AG04450 (cell line): ENCODE measurements around the gene ACOX2. TPM values are rescaled to one million over a fixed set of nuclear protein-coding genes. Genes with fewer than 3 reads are reported as not detected.

ENCODE experiments used
- CTCF ChIA-PET: fragments of 300-600, 350-600 bp; formaldehyde crosslinking; extraction: SDS; loops from one replicate; lab custom pipeline; 2022; ENCODE audit warnings: antibody characterized with exemption, inconsistent platforms; lab: Charles Lee
- POLR2A ChIA-PET: fragments of 350-600 bp; formaldehyde crosslinking; extraction: SDS; loops from one replicate; lab custom pipeline; 2021; ENCODE audit warnings: antibody characterized with exemption, inconsistent platforms; lab: Yijun Ruan, JAX
- DNase-seq: peaks from one replicate; pipeline ENCODE4 v3.0.0-alpha.2; 2011; ENCODE audit warnings: low read depth, low spot score
- H3K27ac ChIP-seq: one replicate; pipeline ENCODE4 v1.5.1; 2012; ENCODE audit warnings: low read depth, low read length, control low read depth
- H3K27me3 ChIP-seq: one replicate; pipeline ENCODE4 v1.6.0; 2012; ENCODE audit warnings: low read length; ENCODE audit not compliant: control insufficient read depth, insufficient read depth
- H3K4me3 ChIP-seq: 2 replicates; pipeline ENCODE4 v1.5.1; 2011; ENCODE audit warnings: mild to moderate bottlenecking, low read depth, low read length, control low read depth
- H3K9me3 ChIP-seq: 2 replicates; pipeline ENCODE4 v1.5.1; 2012; ENCODE audit warnings: low read length; ENCODE audit not compliant: control insufficient read depth, insufficient read depth
- polyA minus RNA-seq: library from RNA; depleted of rRNA, polyadenylated mRNA; stranded (reverse); fragments of >200 nt; gene quantifications from 2 replicates; pipeline ENCODE4 v1.2.3, GENCODE V29; 2011; rRNA and poly(A)+ RNA removed
- polyA plus RNA-seq: library from polyadenylated mRNA; depleted of rRNA; stranded (reverse); fragments of >200 nt; gene quantifications from 2 replicates; pipeline ENCODE4 v1.2.3, GENCODE V29; 2011; rRNA removed
- TF ChIP-seq, protein P1 (sequence below): IDR thresholded peaks from 2 replicates; pipeline ENCODE4 v1.5.1; 2011; ENCODE audit warnings: low read depth, low read length, control low read depth, inconsistent platforms

Gene ACOX2
- 27.8 and 30.8 TPM in 2 replicates for polyA plus RNA-seq
- 29.7 and 40.5 TPM in 2 replicates for polyA minus RNA-seq

DNA sequence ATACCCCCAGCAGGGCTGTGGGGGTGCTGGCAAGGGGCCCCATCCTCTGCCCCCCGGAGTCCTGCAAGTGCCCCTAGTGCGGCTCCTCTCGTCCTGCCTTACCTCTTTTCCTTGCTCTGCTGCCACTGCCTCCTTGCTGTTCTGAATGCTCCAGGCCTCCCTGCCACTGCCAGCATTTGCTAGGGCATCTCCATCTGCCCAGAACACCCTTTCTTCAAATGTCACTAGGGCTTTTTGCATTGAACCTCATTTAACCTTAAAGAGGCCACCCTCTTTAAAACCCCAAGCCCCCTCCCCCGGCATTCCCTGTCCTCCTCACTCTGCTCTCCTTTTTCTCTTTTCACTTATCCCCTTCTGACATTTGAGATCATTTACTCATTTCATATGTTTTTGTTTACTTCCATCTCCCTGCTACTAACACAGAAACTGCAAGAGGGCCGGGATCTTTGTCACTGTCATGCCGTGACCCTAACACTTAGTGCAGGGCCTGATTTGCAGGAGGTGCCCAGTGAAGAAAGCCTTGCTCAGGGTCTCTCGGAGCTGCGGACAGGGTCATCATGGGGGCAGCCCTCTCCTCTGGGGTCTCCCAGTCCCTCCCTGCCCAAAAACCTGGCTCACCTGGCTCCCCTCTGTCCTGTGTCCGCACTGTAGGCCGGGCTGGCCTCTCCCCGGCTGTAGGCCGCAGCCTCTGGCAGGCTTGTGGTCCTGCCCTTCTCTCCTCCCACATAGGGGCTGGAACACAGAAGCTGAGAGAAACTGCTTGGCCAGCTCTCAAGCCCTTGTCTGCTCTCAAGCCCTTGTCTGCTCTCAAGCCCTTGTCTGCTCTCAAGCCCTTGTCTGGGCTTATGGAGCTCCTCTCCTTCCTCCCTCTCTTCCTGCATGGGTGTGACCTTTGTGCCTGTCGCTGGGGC lies at the start of gene ACOX2:
TSS of gene ACOX2 (minus strand) at position 690 of the 911 bp plus-strand sequence. CDS start 2,084 bp downstream, outside the sequence.
- CTCF ChIA-PET = interaction anchor here (0.8 to 2.3 kb wide), 6 partner anchors 11 to 231 kb away, joined by 4 to 20 read pairs (median 6); partner anchors contain the start of genes HTD2, KCTD6 and RPP14
- POLR2A ChIA-PET = interaction anchor here (0.6 to 1.7 kb wide), 4 partner anchors 10 to 231 kb away, joined by 3 to 6 read pairs (median 4); partner anchors contain the start of genes HTD2 and RPP14
- Histone ChIP-seq H3K9me3 (no peaks in the 10 kb centered on the region), H3K27me3 (no peaks in the 10 kb centered on the region), H3K4me3 (peak within 1 kb of the TSS; percentile 59), H3K27ac (peak within 1 kb of the TSS; percentile 33)
- no peak for DNase-seq
- TF ChIP-seq, protein P1, sequence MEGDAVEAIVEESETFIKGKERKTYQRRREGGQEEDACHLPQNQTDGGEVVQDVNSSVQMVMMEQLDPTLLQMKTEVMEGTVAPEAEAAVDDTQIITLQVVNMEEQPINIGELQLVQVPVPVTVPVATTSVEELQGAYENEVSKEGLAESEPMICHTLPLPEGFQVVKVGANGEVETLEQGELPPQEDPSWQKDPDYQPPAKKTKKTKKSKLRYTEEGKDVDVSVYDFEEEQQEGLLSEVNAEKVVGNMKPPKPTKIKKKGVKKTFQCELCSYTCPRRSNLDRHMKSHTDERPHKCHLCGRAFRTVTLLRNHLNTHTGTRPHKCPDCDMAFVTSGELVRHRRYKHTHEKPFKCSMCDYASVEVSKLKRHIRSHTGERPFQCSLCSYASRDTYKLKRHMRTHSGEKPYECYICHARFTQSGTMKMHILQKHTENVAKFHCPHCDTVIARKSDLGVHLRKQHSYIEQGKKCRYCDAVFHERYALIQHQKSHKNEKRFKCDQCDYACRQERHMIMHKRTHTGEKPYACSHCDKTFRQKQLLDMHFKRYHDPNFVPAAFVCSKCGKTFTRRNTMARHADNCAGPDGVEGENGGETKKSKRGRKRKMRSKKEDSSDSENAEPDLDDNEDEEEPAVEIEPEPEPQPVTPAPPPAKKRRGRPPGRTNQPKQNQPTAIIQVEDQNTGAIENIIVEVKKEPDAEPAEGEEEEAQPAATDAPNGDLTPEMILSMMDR = no peak

DNA sequence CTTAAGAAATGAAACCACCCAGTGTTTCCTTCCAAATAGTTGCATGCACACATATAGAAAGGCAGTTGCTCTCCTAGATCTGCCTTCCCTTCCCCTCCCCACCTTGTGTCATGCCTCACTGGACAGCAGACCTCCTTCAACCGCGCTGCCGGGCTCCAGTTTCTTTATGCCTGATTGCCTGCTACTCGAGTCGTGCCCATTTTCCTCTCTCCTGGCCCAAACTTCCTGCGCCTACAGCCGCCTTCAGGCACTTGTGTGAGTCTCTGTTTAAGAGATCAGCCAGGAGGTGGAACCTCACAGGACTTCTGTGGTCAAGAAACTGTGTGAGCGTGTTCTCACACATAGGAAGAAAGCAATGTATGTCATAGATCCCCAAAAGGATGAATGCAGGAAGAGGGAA lies 49.0 kb upstream of the ACOX2 start:
- H3K27me3 ChIP-seq = peaks cover 32% of the 10 kb centered on the region
- ChIA-PET CTCF (interaction anchor here (0.6 to 3.1 kb wide), 13 partner anchors 11 to 1242 kb away, joined by 3 to 40 read pairs (median 5); partner anchors contain the start of gene FAM107A), POLR2A (no interaction called here)
- H3K9me3 ChIP-seq = peaks cover 3% of the 10 kb centered on the region; the same call in 1 of the 2 replicates
- no peak for DNase-seq
- H3K27ac ChIP-seq = no peak overlapping the region
- H3K4me3 ChIP-seq = no peak overlapping the region
- TF ChIP-seq, protein P1 = no peak

- peak overlapping the region; percentile 67 for H3K4me3 ChIP-seq
- TF ChIP-seq, protein P1 = peak; percentile 77
- POLR2A ChIA-PET = no interaction called here
- peaks cover 3% of the 10 kb centered on the region; the same call in 1 of the 2 replicates for H3K9me3 ChIP-seq
- no peak for DNase-seq
- CTCF ChIA-PET = interaction anchor here (0.6 to 3.1 kb wide), 22 partner anchors 10 to 1242 kb away, joined by 3 to 40 read pairs (median 4); partner anchors contain the start of gene FAM107A
- no peak overlapping the region for H3K27ac ChIP-seq
- H3K27me3 ChIP-seq = peaks cover 32% of the 10 kb centered on the region
These were observed 48.2 kb upstream of the ACOX2 start for GRCh38 chr3:58585005-58585786.

DNA sequence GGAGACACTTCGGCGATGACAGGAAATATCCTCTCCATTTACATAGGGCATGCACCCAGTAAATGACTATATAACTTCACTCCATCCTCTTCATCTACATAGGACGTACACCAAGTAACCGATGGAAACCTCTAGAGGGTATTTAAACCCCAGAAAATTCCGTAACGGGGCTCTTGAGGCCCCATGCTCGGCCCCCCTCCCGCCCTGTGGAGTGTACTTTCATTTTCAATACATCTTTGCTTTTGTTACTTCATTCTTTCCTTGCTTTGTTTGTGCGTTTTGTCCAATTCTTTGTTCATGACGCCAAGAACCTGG lies 47.7 kb upstream of the ACOX2 start:
- TF ChIP-seq, protein P1 = no peak
- Histone ChIP-seq H3K9me3 (peaks cover 3% of the 10 kb centered on the region; the same call in 1 of the 2 replicates), H3K4me3 (peak overlapping the region; percentile 67), H3K27me3 (peaks cover 36% of the 10 kb centered on the region), H3K27ac (no peak overlapping the region)
- ChIA-PET POLR2A (no interaction called here), CTCF (interaction anchor here (0.7 to 3.1 kb wide), 14 partner anchors 10 to 90 kb away, joined by 3 to 40 read pairs (median 4); partner anchors contain the start of gene FAM107A)
- DNase-seq = no peak
